K562 (cell line): ENCODE data around the gene PSMB2. TPM values are rescaled to one million over a fixed set of nuclear protein-coding genes. Genes with fewer than 3 reads are reported as not detected.

ENCODE experiments used
- ARID2 ChIP-seq: fragments of 450-650 bp; IDR thresholded peaks from 2 replicates; pipeline ENCODE4 v1.6.1; 2017; ENCODE audit warnings: antibody characterized with exemption, mild to moderate bottlenecking
- ATF6 ChIP-seq: sonication (generic); formaldehyde crosslinking; IDR thresholded peaks from 2 replicates; pipeline ENCODE4 v1.4.0; 2020; ENCODE audit warnings: mild to moderate bottlenecking, missing genetic modification reagents
- BRD4 ChIP-seq: fragments of 200-600 bp; sonication (generic); IDR thresholded peaks from 2 replicates; pipeline ENCODE4 v1.6.1; 2017; ENCODE audit warnings: inconsistent platforms
- CHAMP1 ChIP-seq: fragments of 450-650 bp; IDR thresholded peaks from 2 replicates; pipeline ENCODE4 v1.6.1; 2016; ENCODE audit warnings: mild to moderate bottlenecking
- HDAC1 ChIP-seq, 2 experiments: fragments of 450-650 bp; IDR thresholded peaks; 2 replicates each; pipeline ENCODE4 v1.6.1; 2016 to 2017; ENCODE audit warnings: inconsistent platforms in 1 of 2, mild to moderate bottlenecking in 1 of 2, moderate library complexity in 1 of 2
- MECOM ChIP-seq: fragments of 250-450 bp; sonication (Bioruptor Pico); IDR thresholded peaks from 2 replicates; pipeline ENCODE4 v1.8.0; 2022; ENCODE audit warnings: inconsistent platforms
- MTA1 ChIP-seq: fragments of 450-650 bp; IDR thresholded peaks from 2 replicates; pipeline ENCODE4 v1.6.1; 2017; ENCODE audit warnings: borderline replicate concordance
- PPARD ChIP-seq: fragments of 250-450 bp; sonication (Bioruptor Pico); IDR thresholded peaks from 2 replicates; pipeline ENCODE4 v1.8.0; 2022; ENCODE audit warnings: inconsistent platforms, mild to moderate bottlenecking, moderate library complexity
- SAFB2 ChIP-seq: fragments of 200-400 bp; formaldehyde crosslinking; IDR thresholded peaks from 2 replicates; pipeline ENCODE4 v1.6.1; 2018; ENCODE audit warnings: borderline replicate concordance, low read length, low read depth, moderate library complexity; ENCODE audit not compliant: severe bottlenecking
- ZZZ3 ChIP-seq: fragments of 450-650 bp; IDR thresholded peaks from 2 replicates; pipeline ENCODE4 v1.6.1; 2016; ENCODE audit warnings: antibody characterized with exemption, mild to moderate bottlenecking, moderate library complexity
- polyA plus RNA-seq, 8 experiments: library from polyadenylated mRNA; depleted of rRNA in 4 of 8; stranded (reverse) in 5 of 8; unstranded in 3 of 8; fragments of >200 nt; fragmentation: Nextera tagmentation in 2 of 8; fragmentation: Illumina TruSeq in 1 of 8; extraction: Ambion mirVana in 2 of 8; extraction: Trizol in 1 of 8; gene quantifications; 2 replicates each; pipeline versions ENCODE4 v1.2.1 to v1.2.3, GENCODE V29; 2011 to 2014; ENCODE audit warnings: inconsistent platforms in 1 of 8, missing spikeins in 1 of 8
- total RNA-seq, 7 experiments: library from RNA; depleted of rRNA in 6 of 7; stranded (reverse); fragments of >200 nt in 6 of 7; fragmentation: Illumina TruSeq in 2 of 7; extraction: Trizol in 2 of 7; gene quantifications; 2 replicates each; pipeline versions ENCODE4 v1.2.1 to v1.2.3, GENCODE V29; 2011 to 2021; ENCODE audit warnings: low replicate concordance in 1 of 7
- TF ChIP-seq, protein P1 (sequence below), 2 experiments: fragments of 450-650 bp; IDR thresholded peaks; 2 replicates each; pipeline ENCODE4 v1.6.1; 2016; ENCODE audit warnings: mild to moderate bottlenecking in 2 of 2, borderline replicate concordance in 1 of 2, low read depth in 1 of 2, moderate library complexity in 1 of 2
- TF ChIP-seq, protein P2 (sequence below): fragments of 250-450 bp; sonication (Bioruptor Pico); IDR thresholded peaks from 2 replicates; pipeline ENCODE4 v1.4.0; 2020; ENCODE audit warnings: mild to moderate bottlenecking, moderate library complexity

The PSMB2 gene
- total and polyA plus RNA-seq, 9 of the 15 experiments (the other 6 are each of a cell fraction or from before 2014, with no cell fraction given) = 71.7 to 543 (median 165) TPM

DNA sequence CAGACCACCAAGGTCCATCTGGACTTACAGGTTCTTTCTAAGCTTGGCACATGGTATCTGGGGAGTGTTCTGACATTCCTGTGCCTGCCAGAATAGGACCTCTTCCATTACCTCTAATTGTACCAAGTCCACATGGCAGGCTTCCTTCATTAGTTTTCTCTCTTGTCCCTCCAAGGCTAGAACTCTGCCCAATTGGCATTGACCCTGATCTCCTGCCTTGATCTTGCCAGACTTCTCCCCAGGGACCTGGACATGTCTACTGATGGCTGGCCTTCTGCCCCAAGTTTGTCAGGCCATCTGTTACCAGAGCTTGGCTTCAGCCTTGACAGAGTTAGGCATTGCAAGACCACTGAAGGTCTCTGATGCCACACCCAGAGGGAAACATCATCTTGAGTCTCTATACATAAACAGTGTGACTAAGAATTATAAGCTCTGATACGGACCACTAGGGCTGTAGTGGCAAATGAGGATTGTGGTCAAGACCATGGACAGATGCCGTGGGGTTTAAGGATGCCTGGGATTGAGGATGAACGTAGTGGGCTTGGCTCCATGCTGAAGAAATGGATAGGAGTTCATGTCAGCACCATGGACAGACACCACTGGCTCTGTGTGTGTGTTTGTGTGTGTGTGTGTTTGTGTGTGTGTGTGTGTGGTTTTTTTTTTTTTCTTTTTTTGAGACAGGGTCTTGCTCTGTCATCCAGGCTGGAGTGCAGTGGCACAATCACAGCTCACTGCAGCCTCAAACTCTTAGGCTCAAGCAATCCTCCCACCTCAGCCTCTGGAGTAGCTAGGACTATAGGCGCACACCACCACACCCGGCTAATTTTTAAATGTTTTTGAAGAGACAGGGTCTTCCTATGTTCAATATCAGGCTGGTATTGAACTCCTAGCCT lies 19.5 kb upstream of the PSMB2 start (continued):
- TF ChIP-seq PPARD (CRISPR knock-in tag) = no peak
- no peak for TF ChIP-seq ATF6 (CRISPR knock-in tag)
- TF ChIP-seq, protein P1, sequence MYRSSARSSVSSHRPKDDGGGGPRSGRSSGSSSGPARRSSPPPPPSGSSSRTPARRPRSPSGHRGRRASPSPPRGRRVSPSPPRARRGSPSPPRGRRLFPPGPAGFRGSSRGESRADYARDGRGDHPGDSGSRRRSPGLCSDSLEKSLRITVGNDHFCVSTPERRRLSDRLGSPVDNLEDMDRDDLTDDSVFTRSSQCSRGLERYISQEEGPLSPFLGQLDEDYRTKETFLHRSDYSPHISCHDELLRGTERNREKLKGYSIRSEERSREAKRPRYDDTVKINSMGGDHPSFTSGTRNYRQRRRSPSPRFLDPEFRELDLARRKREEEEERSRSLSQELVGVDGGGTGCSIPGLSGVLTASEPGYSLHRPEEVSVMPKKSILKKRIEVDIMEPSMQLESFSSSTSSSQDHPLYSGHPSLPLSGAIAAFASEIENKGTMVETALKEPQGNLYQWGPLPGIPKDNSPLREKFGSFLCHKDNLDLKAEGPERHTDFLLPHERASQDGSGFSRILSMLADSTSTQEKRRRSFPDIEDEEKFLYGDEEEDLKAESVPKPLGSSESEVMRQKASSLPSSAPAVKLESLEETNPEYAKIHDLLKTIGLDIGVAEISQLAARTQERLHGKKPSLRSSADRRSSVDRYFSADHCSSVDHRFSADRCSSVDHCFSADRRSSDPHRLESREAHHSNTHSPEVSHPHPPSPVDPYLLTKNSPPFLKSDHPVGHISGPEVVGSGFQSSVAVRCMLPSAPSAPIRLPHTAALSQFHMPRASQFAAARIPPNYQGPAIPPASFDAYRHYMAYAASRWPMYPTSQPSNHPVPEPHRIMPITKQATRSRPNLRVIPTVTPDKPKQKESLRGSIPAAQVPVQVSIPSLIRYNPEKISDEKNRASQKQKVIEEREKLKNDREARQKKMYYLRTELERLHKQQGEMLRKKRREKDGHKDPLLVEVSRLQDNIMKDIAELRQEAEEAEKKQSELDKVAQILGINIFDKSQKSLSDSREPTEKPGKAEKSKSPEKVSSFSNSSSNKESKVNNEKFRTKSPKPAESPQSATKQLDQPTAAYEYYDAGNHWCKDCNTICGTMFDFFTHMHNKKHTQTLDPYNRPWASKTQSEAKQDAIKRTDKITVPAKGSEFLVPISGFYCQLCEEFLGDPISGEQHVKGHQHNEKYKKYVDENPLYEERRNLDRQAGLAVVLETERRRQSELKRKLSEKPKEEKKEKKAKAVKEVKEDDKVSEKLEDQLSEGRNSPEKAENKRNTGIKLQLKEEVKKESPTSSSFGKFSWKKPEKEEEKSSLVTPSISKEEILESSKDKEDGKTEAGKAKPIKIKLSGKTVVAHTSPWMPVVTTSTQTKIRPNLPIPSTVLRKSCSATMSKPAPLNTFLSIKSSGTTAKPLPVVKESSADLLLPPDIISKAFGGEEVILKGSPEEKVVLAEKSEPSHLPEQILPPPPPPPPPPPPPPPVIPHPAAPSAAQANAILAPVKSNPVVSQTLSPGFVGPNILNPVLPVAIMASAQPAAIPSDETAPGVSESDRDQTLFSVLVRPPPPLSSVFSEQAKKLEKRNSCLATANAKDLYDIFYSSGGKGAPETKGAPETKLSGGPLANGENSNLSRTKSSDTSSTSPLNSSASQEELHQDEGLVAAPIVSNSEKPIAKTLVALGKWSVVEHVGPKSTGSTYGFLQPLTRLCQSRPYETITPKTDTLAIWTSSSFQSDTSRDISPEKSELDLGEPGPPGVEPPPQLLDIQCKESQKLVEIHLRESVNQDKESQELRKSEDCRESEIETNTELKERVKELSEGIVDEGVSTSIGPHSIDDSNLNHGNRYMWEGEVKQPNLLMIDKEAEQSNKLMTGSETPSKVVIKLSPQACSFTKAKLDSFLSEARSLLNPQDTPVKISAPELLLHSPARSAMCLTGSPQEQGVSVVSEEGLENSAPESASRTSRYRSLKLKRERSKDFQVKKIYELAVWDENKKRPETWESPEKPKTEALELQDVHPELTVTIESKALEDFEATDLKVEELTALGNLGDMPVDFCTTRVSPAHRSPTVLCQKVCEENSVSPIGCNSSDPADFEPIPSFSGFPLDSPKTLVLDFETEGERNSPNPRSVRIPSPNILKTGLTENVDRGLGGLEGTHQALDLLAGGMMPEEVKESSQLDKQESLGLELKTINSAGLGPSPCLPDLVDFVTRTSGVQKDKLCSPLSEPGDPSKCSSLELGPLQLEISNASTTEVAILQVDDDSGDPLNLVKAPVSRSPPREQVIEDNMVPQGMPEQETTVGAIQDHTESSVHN (IDR thresholded peaks at IDR 0.05; ENCODE audit: borderline replicate concordance in 1 of 2, low read depth in 1 of 2) = no peak
- no peak for TF ChIP-seq BRD4
- TF ChIP-seq ARID2 = no peak
- TF ChIP-seq ZZZ3 = no peak
- peak in 1 of 2 experiments; percentile 47; a peak in 1 of 4 replicates for TF ChIP-seq HDAC1 (IDR thresholded peaks at IDR 0.05)
- no peak for TF ChIP-seq MTA1
- no peak for TF ChIP-seq MECOM
- TF ChIP-seq SAFB2 = no peak
- TF ChIP-seq, protein P2, sequence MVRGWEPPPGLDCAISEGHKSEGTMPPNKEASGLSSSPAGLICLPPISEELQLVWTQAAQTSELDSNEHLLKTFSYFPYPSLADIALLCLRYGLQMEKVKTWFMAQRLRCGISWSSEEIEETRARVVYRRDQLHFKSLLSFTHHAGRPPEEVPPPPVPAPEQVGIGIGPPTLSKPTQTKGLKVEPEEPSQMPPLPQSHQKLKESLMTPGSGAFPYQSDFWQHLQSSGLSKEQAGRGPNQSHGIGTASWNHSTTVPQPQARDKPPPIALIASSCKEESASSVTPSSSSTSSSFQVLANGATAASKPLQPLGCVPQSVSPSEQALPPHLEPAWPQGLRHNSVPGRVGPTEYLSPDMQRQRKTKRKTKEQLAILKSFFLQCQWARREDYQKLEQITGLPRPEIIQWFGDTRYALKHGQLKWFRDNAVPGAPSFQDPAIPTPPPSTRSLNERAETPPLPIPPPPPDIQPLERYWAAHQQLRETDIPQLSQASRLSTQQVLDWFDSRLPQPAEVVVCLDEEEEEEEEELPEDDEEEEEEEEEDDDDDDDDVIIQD (CRISPR knock-in tag) = no peak
- TF ChIP-seq CHAMP1 = peak; percentile 44; the same call in 1 of the 2 replicates
